Colonic mucosa (tissue), 4 donors: Measurements from ENCODE around the gene HOXB2. TPM values are rescaled to one million over a fixed set of nuclear protein-coding genes. Genes with fewer than 3 reads are reported as not detected.
"Not testable (repeated sequence)": the region's sequence is repeated elsewhere in the genome, so short reads cannot be mapped to it uniquely, and the experiment has no call there.

Experiments used
- DNase-seq: peaks from one replicate; pipeline ENCODE4 v3.0.0-alpha.2; 2020
- H3K27ac ChIP-seq: fragments of 200-600 bp; one replicate; pipeline ENCODE4 v1.8.0; 2021
- H3K27me3 ChIP-seq: fragments of 200-600 bp; one replicate; pipeline ENCODE4 v1.8.0; 2021
- H3K36me3 ChIP-seq: fragments of 200-600 bp; one replicate; pipeline ENCODE4 v1.8.0; 2021
- H3K4me1 ChIP-seq: fragments of 200-600 bp; one replicate; pipeline ENCODE4 v1.8.0; 2021; ENCODE audit warnings: mild to moderate bottlenecking
- H3K4me3 ChIP-seq: fragments of 200-600 bp; one replicate; pipeline ENCODE4 v1.8.0; 2021
- H3K9ac ChIP-seq, 2 donors: one replicate each; pipeline ENCODE4 v1.7.0; 2013; ENCODE audit warnings: control low read depth in 2 of 2, low read depth in 2 of 2, low read length in 2 of 2
- H3K9me3 ChIP-seq: fragments of 200-600 bp; one replicate; pipeline ENCODE4 v1.8.0; 2021
- CTCF ChIP-seq: fragments of 200-600 bp; IDR thresholded peaks from one replicate; pipeline ENCODE4 v1.8.0; 2022; ENCODE audit warnings: antibody characterized with exemption, mild to moderate bottlenecking
- intact Hi-C: fragments of 100-400 bp; cut with DNase I; formaldehyde crosslinking; loops from one replicate; pipeline ENCODE4 v1.14.1; 2022
- total RNA-seq, 2 donors: library from RNA; stranded (reverse); fragmentation: NEBNext Ultra II Directional in 1 of 2; extraction: Animal tissue kit (Norgen Biotek cat#: 25700) in 1 of 2; gene quantifications; one replicate each; pipeline ENCODE4 v1.2.1, GENCODE V29; 2021
- donor health status: healthy.
- donor health status: DM: no; HTN: no; CAD: no.
- donor health status: DM: no; HTN: no; CAD: no.

HOXB2 gene
- total RNA-seq, 2 donors from 2014 or later = 2.6 to 6.4 TPM

- no peak for DNase-seq
- H3K4me1 ChIP-seq = no peaks in the 10 kb centered on the region
- H3K27ac ChIP-seq = no peak overlapping the region
- H3K36me3 ChIP-seq = no peaks in the 10 kb centered on the region
- H3K27me3 ChIP-seq = no peaks in the 10 kb centered on the region
- H3K9me3 ChIP-seq = no peaks in the 10 kb centered on the region
- intact Hi-C loops = no loop called here
- H3K9ac ChIP-seq = no peak overlapping the region
- no peak for TF ChIP-seq CTCF
- no peak overlapping the region for H3K4me3 ChIP-seq
These were observed 31.0 kb downstream of the HOXB2 start for GRCh38 chr17:48513666-48514455.

GRCh38 chr17:48513097-48513496 lies 31.8 kb downstream of the HOXB2 start:
- Histone ChIP-seq H3K27me3 (no peaks in the 10 kb centered on the region), H3K4me1 (no peaks in the 10 kb centered on the region), H3K4me3 (no peak overlapping the region), H3K27ac (no peak overlapping the region), H3K36me3 (no peaks in the 10 kb centered on the region), H3K9me3 (no peaks in the 10 kb centered on the region), H3K9ac (no peak overlapping the region)
- TF ChIP-seq CTCF = no peak
- DNase-seq = no peak
- intact Hi-C loops = no loop called here

GRCh38 chr17:48510761-48511604 lies 33.9 kb downstream of the HOXB2 start:
- intact Hi-C loops = no loop called here
- no peak overlapping the region for H3K4me3 ChIP-seq
- no peaks in the 10 kb centered on the region for H3K36me3 ChIP-seq
- H3K27ac ChIP-seq = no peak overlapping the region
- no peaks in the 10 kb centered on the region for H3K27me3 ChIP-seq
- no peak for DNase-seq
- H3K4me1 ChIP-seq = no peaks in the 10 kb centered on the region
- H3K9me3 ChIP-seq = no peaks in the 10 kb centered on the region
- TF ChIP-seq CTCF = no peak
- H3K9ac ChIP-seq = no peak overlapping the region

GRCh38 chr17:48510381-48510760 lies 34.5 kb downstream of the HOXB2 start:
- TF ChIP-seq CTCF = no peak
- Histone ChIP-seq H3K9me3 (no peaks in the 10 kb centered on the region), H3K27ac (no peak overlapping the region), H3K9ac (no peak overlapping the region), H3K4me3 (no peak overlapping the region), H3K27me3 (no peaks in the 10 kb centered on the region), H3K4me1 (no peaks in the 10 kb centered on the region), H3K36me3 (no peaks in the 10 kb centered on the region)
- DNase-seq = no peak
- intact Hi-C loops = no loop called here

GRCh38 chr17:48509708-48510107 lies 35.2 kb downstream of the HOXB2 start:
- H3K9ac ChIP-seq, H3K9me3 ChIP-seq, DNase-seq, intact Hi-C loops, H3K36me3 ChIP-seq, H3K27ac ChIP-seq, H3K4me3 ChIP-seq, H3K27me3 ChIP-seq, H3K4me1 ChIP-seq: not testable (repeated sequence)

- Histone ChIP-seq H3K9me3 (no peaks in the 10 kb centered on the region), H3K4me3 (no peak overlapping the region), H3K9ac (no peak overlapping the region), H3K27ac (no peak overlapping the region), H3K36me3 (no peaks in the 10 kb centered on the region), H3K27me3 (no peaks in the 10 kb centered on the region), H3K4me1 (no peaks in the 10 kb centered on the region)
- no peak for TF ChIP-seq CTCF
- no peak for DNase-seq
- intact Hi-C loops = no loop called here
These were observed 38.7 kb downstream of the HOXB2 start for GRCh38 chr17:48506246-48506645.
